Activated naive CD8-positive, alpha-beta T cell (primary cell): ENCODE results near the gene HOXA11.

Experiments
- H3K27ac Mint-ChIP-seq: one replicate; pipeline ENCODE4 v1.8.0; 2021; ENCODE audit warnings: mixed read lengths
- H3K27me3 Mint-ChIP-seq: one replicate; pipeline ENCODE4 v1.8.0; 2021; ENCODE audit warnings: mixed read lengths
- H3K36me3 Mint-ChIP-seq: one replicate; pipeline ENCODE4 v1.8.0; 2021; ENCODE audit warnings: mixed read lengths
- H3K4me1 Mint-ChIP-seq: one replicate; pipeline ENCODE4 v1.8.0; 2021; ENCODE audit warnings: low read depth, mixed read lengths
- H3K4me3 Mint-ChIP-seq: one replicate; pipeline ENCODE4 v1.8.0; 2021; ENCODE audit warnings: mild to moderate bottlenecking, mixed read lengths
- H3K9me3 Mint-ChIP-seq: one replicate; pipeline ENCODE4 v1.8.0; 2021; ENCODE audit warnings: low read depth, mixed read lengths

Gene HOXA11

GRCh38 chr7:27181795-27182275, 3.2 kb downstream of the HOXA11 start:
- H3K36me3 Mint-ChIP-seq: no peaks in the 10 kb centered on the region

GRCh38 chr7:27180431-27181420, 4.3 kb downstream of the HOXA11 start:
- no peaks in the 10 kb centered on the region for H3K36me3 Mint-ChIP-seq
- H3K27me3 Mint-ChIP-seq: peaks cover 36% of the 10 kb centered on the region
- H3K4me3 Mint-ChIP-seq: peak overlapping the region; percentile 11
- H3K9me3 Mint-ChIP-seq: no peaks in the 10 kb centered on the region
- H3K4me1 Mint-ChIP-seq: peaks cover 22% of the 10 kb centered on the region
- no peak overlapping the region for H3K27ac Mint-ChIP-seq

More at GRCh38 chr7:27181795-27182275, 3.2 kb downstream of the HOXA11 start:
- H3K27ac Mint-ChIP-seq: no peak overlapping the region
- peaks cover 44% of the 10 kb centered on the region for H3K27me3 Mint-ChIP-seq
- H3K4me1 Mint-ChIP-seq: peaks cover 30% of the 10 kb centered on the region
- no peaks in the 10 kb centered on the region for H3K9me3 Mint-ChIP-seq
- H3K4me3 Mint-ChIP-seq: no peak overlapping the region

GRCh38 chr7:27179503-27180430, 5.3 kb downstream of the HOXA11 start:
- Mint-ChIP-seq H3K27ac (no peak overlapping the region), H3K9me3 (no peaks in the 10 kb centered on the region), H3K36me3 (no peaks in the 10 kb centered on the region), H3K4me3 (peak overlapping the region; percentile 53), H3K4me1 (peaks cover 12% of the 10 kb centered on the region), H3K27me3 (peaks cover 33% of the 10 kb centered on the region)

- H3K9me3 Mint-ChIP-seq: no peaks in the 10 kb centered on the region
- H3K4me3 Mint-ChIP-seq: no peak overlapping the region
- no peaks in the 10 kb centered on the region for H3K36me3 Mint-ChIP-seq
- peaks cover 8% of the 10 kb centered on the region for H3K4me1 Mint-ChIP-seq
- H3K27me3 Mint-ChIP-seq: peaks cover 31% of the 10 kb centered on the region
- H3K27ac Mint-ChIP-seq: no peak overlapping the region
Observed at GRCh38 chr7:27179030-27179429, 6.0 kb downstream of the HOXA11 start.

GRCh38 chr7:27178366-27178765, 6.7 kb downstream of the HOXA11 start:
- peaks cover 4% of the 10 kb centered on the region for H3K4me1 Mint-ChIP-seq
- H3K36me3 Mint-ChIP-seq: no peaks in the 10 kb centered on the region
- H3K27ac Mint-ChIP-seq: no peak overlapping the region
- peaks cover 31% of the 10 kb centered on the region for H3K27me3 Mint-ChIP-seq
- H3K4me3 Mint-ChIP-seq: no peak overlapping the region
- no peaks in the 10 kb centered on the region for H3K9me3 Mint-ChIP-seq

- H3K27me3 Mint-ChIP-seq: peaks cover 31% of the 10 kb centered on the region
- no peaks in the 10 kb centered on the region for H3K9me3 Mint-ChIP-seq
- H3K4me3 Mint-ChIP-seq: no peak overlapping the region
- H3K4me1 Mint-ChIP-seq: peaks cover 4% of the 10 kb centered on the region
- H3K27ac Mint-ChIP-seq: no peak overlapping the region
- no peaks in the 10 kb centered on the region for H3K36me3 Mint-ChIP-seq
Observed at GRCh38 chr7:27177795-27178320, 7.2 kb downstream of the HOXA11 start.

- Mint-ChIP-seq H3K27me3 (peaks cover 31% of the 10 kb centered on the region), H3K4me1 (peaks cover 7% of the 10 kb centered on the region), H3K4me3 (no peak overlapping the region), H3K27ac (no peak overlapping the region), H3K9me3 (no peaks in the 10 kb centered on the region), H3K36me3 (no peaks in the 10 kb centered on the region)
Observed at GRCh38 chr7:27176962-27177794, 7.9 kb downstream of the HOXA11 start.

- Mint-ChIP-seq H3K27me3 (peaks cover 34% of the 10 kb centered on the region), H3K9me3 (no peaks in the 10 kb centered on the region), H3K27ac (no peak overlapping the region), H3K4me1 (peaks cover 14% of the 10 kb centered on the region), H3K4me3 (no peak overlapping the region), H3K36me3 (no peaks in the 10 kb centered on the region)
Observed at GRCh38 chr7:27176524-27176845, 8.5 kb downstream of the HOXA11 start.

- Mint-ChIP-seq H3K9me3 (no peaks in the 10 kb centered on the region), H3K4me3 (no peak overlapping the region), H3K27me3 (peaks cover 33% of the 10 kb centered on the region), H3K27ac (no peak overlapping the region), H3K36me3 (no peaks in the 10 kb centered on the region), H3K4me1 (peaks cover 17% of the 10 kb centered on the region)
Observed at GRCh38 chr7:27175626-27176523, 9.2 kb downstream of the HOXA11 start.

- no peaks in the 10 kb centered on the region for H3K36me3 Mint-ChIP-seq
Observed at GRCh38 chr7:27174874-27175625, 10.0 kb downstream of the HOXA11 start.

GRCh38 chr7:27173956-27174873, 10.8 kb downstream of the HOXA11 start, which contains the start of gene HOXA10:
TSS of gene HOXA10 (minus strand) at chr7:27174320. CDS start at chr7:27174306, 14 bp downstream.
- Mint-ChIP-seq H3K9me3 (no peaks in the 10 kb centered on the region), H3K36me3 (no peaks in the 10 kb centered on the region), H3K4me3 (peak within 1 kb of the TSS; percentile 71), H3K27me3 (peaks cover 33% of the 10 kb centered on the region), H3K27ac (no peak within 1 kb of the TSS), H3K4me1 (peaks cover 19% of the 10 kb centered on the region)

More at GRCh38 chr7:27174874-27175625, 10.0 kb downstream of the HOXA11 start:
- Mint-ChIP-seq H3K27me3 (peaks cover 39% of the 10 kb centered on the region), H3K27ac (no peak overlapping the region), H3K4me1 (peaks cover 22% of the 10 kb centered on the region), H3K9me3 (no peaks in the 10 kb centered on the region), H3K4me3 (peak overlapping the region; percentile 71)

GRCh38 chr7:27173511-27173955, 11.5 kb downstream of the HOXA11 start:
- Mint-ChIP-seq H3K27ac (no peak overlapping the region), H3K27me3 (peaks cover 32% of the 10 kb centered on the region), H3K36me3 (no peaks in the 10 kb centered on the region), H3K9me3 (no peaks in the 10 kb centered on the region), H3K4me3 (no peak overlapping the region), H3K4me1 (peaks cover 23% of the 10 kb centered on the region)
